ENCODE measurements around the gene HSD17B11.

GRCh38 chr4:87406462-87406861 lies 15.5 kb upstream of the HSD17B11 start:
- TF ChIP-seq CTCF (IDR thresholded peaks at IDR 0.05) (no peak), POLR2A (IDR thresholded peaks at IDR 0.05) (no peak), POLR2AphosphoS5 (IDR thresholded peaks at IDR 0.05; ENCODE audit: insufficient read depth in 1 of 2, low read depth in 1 of 2) (no peak)
